ENCODE results near the gene IGF2BP1. TPM values are rescaled to one million over a fixed set of nuclear protein-coding genes. Genes with fewer than 3 reads are reported as not detected.

The IGF2BP1 gene
- total and polyA plus RNA-seq, 2 donors (not counting 1 experiment from before 2014, with no cell fraction given) = under 0.01 to 1.1 TPM

- Histone ChIP-seq H3K36me3 (ENCODE audit: control insufficient read depth, insufficient read depth, low read length) (no peaks in the 10 kb centered on the region), H2AFZ (ENCODE audit: low read length) (no peak overlapping the region), H3K9me3 (ENCODE audit: control insufficient read depth, insufficient read depth, low read depth, low read length) (no peaks in the 10 kb centered on the region), H3K27me3 (ENCODE audit: control insufficient read depth, insufficient read depth, low read length) (no peaks in the 10 kb centered on the region), H4K20me1 (ENCODE audit: control insufficient read depth, extremely low read depth, insufficient read depth, low read length) (no peaks in the 10 kb centered on the region), H3K9ac (ENCODE audit: insufficient read depth, low read length) (no peak overlapping the region), H3K79me2 (ENCODE audit: control insufficient read depth, insufficient read depth, low read length) (no peaks in the 10 kb centered on the region), H3K4me2 (ENCODE audit: extremely low read depth, insufficient read depth, low read length) (no peak overlapping the region), H3K4me3 (replicated peaks in 1 of 4; ENCODE audit: control extremely low read depth in 1 of 4, insufficient read depth in 1 of 4, low read depth in 3 of 4, low read length in 4 of 4) (no peak overlapping the region), H3K4me1 (ENCODE audit: control insufficient read depth, extremely low read depth, insufficient read depth, low read length) (no peaks in the 10 kb centered on the region), H3K27ac (ENCODE audit: insufficient read depth, low read length) (no peak overlapping the region)
- no peak for TF ChIP-seq EZH2 (IDR thresholded peaks at IDR 0.05; ENCODE audit: low read length, missing control alignments)
- no peak for TF ChIP-seq CTCF (conservative IDR thresholded peaks at IDR 0.05 in 1 of 2, IDR thresholded peaks at IDR 0.05 in 1 of 2; ENCODE audit: low read depth in 1 of 2, low read length in 2 of 2)
- DNase-seq (ENCODE audit: low read depth in 2 of 2) = no peak
These were observed 31.1 kb downstream of the IGF2BP1 start for GRCh38 chr17:49028271-49028670.

- Histone ChIP-seq H2AFZ (ENCODE audit: low read length) (no peak overlapping the region), H3K4me3 (replicated peaks in 1 of 4; ENCODE audit: control extremely low read depth in 1 of 4, insufficient read depth in 1 of 4, low read depth in 3 of 4, low read length in 4 of 4) (no peak overlapping the region), H3K27me3 (ENCODE audit: control insufficient read depth, insufficient read depth, low read length) (no peaks in the 10 kb centered on the region), H3K79me2 (ENCODE audit: control insufficient read depth, insufficient read depth, low read length) (no peaks in the 10 kb centered on the region), H3K4me2 (ENCODE audit: extremely low read depth, insufficient read depth, low read length) (no peak overlapping the region), H3K4me1 (ENCODE audit: control insufficient read depth, extremely low read depth, insufficient read depth, low read length) (no peaks in the 10 kb centered on the region), H3K27ac (ENCODE audit: insufficient read depth, low read length) (no peak overlapping the region), H4K20me1 (ENCODE audit: control insufficient read depth, extremely low read depth, insufficient read depth, low read length) (no peaks in the 10 kb centered on the region), H3K9me3 (ENCODE audit: control insufficient read depth, insufficient read depth, low read depth, low read length) (no peaks in the 10 kb centered on the region), H3K9ac (ENCODE audit: insufficient read depth, low read length) (no peak overlapping the region), H3K36me3 (ENCODE audit: control insufficient read depth, insufficient read depth, low read length) (no peaks in the 10 kb centered on the region)
- DNase-seq (ENCODE audit: low read depth in 2 of 2) = peak in 1 of 2 donors; percentile 63
- no peak for TF ChIP-seq CTCF (conservative IDR thresholded peaks at IDR 0.05 in 1 of 2, IDR thresholded peaks at IDR 0.05 in 1 of 2; ENCODE audit: low read depth in 1 of 2, low read length in 2 of 2)
- TF ChIP-seq EZH2 (IDR thresholded peaks at IDR 0.05; ENCODE audit: low read length, missing control alignments) = no peak
These were observed 32.6 kb downstream of the IGF2BP1 start for GRCh38 chr17:49029801-49030200.

DNA sequence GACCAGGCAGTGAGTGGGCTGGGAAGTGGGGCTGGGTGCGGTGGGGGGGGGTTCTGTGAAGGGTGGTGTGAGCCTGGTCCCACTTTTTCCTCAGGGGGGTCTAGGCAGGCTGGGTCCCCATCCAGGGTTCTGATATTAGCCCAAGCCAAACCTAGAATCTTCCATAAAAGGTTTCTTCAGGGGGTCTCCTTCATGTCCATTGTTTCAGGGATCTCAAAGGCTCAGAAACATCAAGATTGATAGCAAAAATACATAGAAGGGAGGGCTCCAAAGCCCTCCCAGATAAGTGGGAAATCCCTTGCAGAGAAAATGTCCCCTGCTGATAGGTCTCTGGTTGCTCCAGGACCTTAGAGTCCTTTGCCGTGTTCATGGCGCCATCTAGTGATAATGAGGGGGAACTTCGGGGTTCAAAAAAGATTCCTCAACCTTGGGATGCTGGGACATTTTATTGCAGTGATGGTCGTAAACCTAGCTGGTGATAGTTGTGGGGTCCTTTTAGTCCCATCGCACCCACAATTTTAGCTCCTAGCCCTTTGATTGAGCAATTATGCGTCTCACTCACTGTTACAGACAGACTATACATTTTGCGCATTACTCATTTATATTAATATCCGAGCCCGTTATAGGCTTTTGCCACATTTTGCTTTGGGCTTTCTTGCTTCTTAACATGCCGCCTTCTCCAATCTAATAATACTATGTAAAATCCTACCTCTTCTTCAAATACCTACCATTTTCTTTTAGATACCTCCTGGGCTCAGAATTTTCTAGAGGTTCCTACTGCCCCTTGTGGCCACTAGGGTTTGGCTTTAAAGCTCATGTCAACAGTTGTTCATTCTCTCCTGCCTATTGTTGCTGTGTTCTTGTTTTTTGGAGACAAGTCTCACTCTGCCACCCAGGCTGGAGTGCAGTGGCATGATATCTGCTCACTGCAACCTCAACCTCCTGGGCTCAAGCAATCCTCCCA lies 35.1 kb downstream of the IGF2BP1 start:
- no peak overlapping the region for H3K4me2 ChIP-seq (ENCODE audit: extremely low read depth, insufficient read depth, low read length)
- peak; percentile 65 to 85 for DNase-seq (ENCODE audit: low read depth in 2 of 2)
- no peak overlapping the region for H2AFZ ChIP-seq (ENCODE audit: low read length)
- H3K9ac ChIP-seq (ENCODE audit: insufficient read depth, low read length) = no peak overlapping the region
- TF ChIP-seq CTCF (conservative IDR thresholded peaks at IDR 0.05 in 1 of 2, IDR thresholded peaks at IDR 0.05 in 1 of 2; ENCODE audit: low read depth in 1 of 2, low read length in 2 of 2) (peak; percentile 80 to 83), EZH2 (IDR thresholded peaks at IDR 0.05; ENCODE audit: low read length, missing control alignments) (no peak)
- H3K36me3 ChIP-seq (ENCODE audit: control insufficient read depth, insufficient read depth, low read length) = no peaks in the 10 kb centered on the region
- no peak overlapping the region for H3K4me3 ChIP-seq (replicated peaks in 1 of 4; ENCODE audit: control extremely low read depth in 1 of 4, insufficient read depth in 1 of 4, low read depth in 3 of 4, low read length in 4 of 4)
- no peak overlapping the region for H3K27ac ChIP-seq (ENCODE audit: insufficient read depth, low read length)
- no peaks in the 10 kb centered on the region for H3K79me2 ChIP-seq (ENCODE audit: control insufficient read depth, insufficient read depth, low read length)
- H3K9me3 ChIP-seq (ENCODE audit: control insufficient read depth, insufficient read depth, low read depth, low read length) = no peaks in the 10 kb centered on the region
- no peaks in the 10 kb centered on the region for H3K4me1 ChIP-seq (ENCODE audit: control insufficient read depth, extremely low read depth, insufficient read depth, low read length)
- no peaks in the 10 kb centered on the region for H4K20me1 ChIP-seq (ENCODE audit: control insufficient read depth, extremely low read depth, insufficient read depth, low read length)
- H3K27me3 ChIP-seq (ENCODE audit: control insufficient read depth, insufficient read depth, low read length) = no peaks in the 10 kb centered on the region
